ENCODE data around the gene UNC80. TPM values are rescaled to one million over a fixed set of nuclear protein-coding genes. Genes with fewer than 3 reads are reported as not detected.

The UNC80 gene
- total RNA-seq, 1 experiment from 2014 or later = not detected

- Histone ChIP-seq H3K4me2 (ENCODE audit: low read length) (no peak overlapping the region), H3K36me3 (ENCODE audit: low read depth, low read length) (no peaks in the 10 kb centered on the region), H3K9me2 (replicated peaks; ENCODE audit: low read length) (no peaks in the 10 kb centered on the region), H3K9me3 (ENCODE audit: low read length) (no peaks in the 10 kb centered on the region), H3K9ac (ENCODE audit: low read length) (no peak overlapping the region), H3K27me3 (ENCODE audit: low read length) (peaks cover 31% of the 10 kb centered on the region; the same call in 1 of the 2 replicates), H3K4me1 (ENCODE audit: insufficient read depth, low read length) (no peaks in the 10 kb centered on the region), H3F3A (ENCODE audit: low read length, unreplicated experiment) (no peaks in the 10 kb centered on the region), H4K20me1 (ENCODE audit: low read length) (no peaks in the 10 kb centered on the region), H3K27ac (ENCODE audit: low read length) (no peak overlapping the region), H2AFZ (ENCODE audit: low read length) (no peak overlapping the region), H3K4me3 (ENCODE audit: low read length) (no peak overlapping the region), H3K79me2 (ENCODE audit: low read length) (no peaks in the 10 kb centered on the region)
- no peak for TF ChIP-seq EZH2phosphoT487 (IDR thresholded peaks at IDR 0.05; ENCODE audit: borderline replicate concordance, low read length)
- no peak for TF ChIP-seq EZH2 (IDR thresholded peaks at IDR 0.05; ENCODE audit: low read length, unreplicated experiment)
- DNase-seq (no peak), ATAC-seq (no peak)
- POLR2A ChIA-PET (ENCODE audit: unreplicated experiment) = no interaction called here
- intact Hi-C loops (cut with micrococcal nuclease) = loop anchor here (1.0 to 2.0 kb wide), 3 partner anchors 218 to 422 kb away; no protein-coding TSS in a partner anchor
- no TSS peak for BruUV-seq (replicated peaks)
- CTCF ChIA-PET = no interaction called here
Observed at GRCh38 chr2:209976698-209977385, 205.2 kb downstream of the UNC80 start.

GRCh38 chr2:209977386-209978239 is 206.0 kb downstream of the UNC80 start:
- DNase-seq (peak; percentile 68), ATAC-seq (peak; percentile 46; the same call in 1 of the 2 replicates)
- TF ChIP-seq CTCF (conservative IDR thresholded peaks at IDR 0.05; ENCODE audit: low read depth, low read length) (peak; percentile 68), EZH2 (IDR thresholded peaks at IDR 0.05; ENCODE audit: low read length, unreplicated experiment) (no peak)
- Histone ChIP-seq H4K20me1 (ENCODE audit: low read length) (no peaks in the 10 kb centered on the region), H3K4me2 (ENCODE audit: low read length) (no peak overlapping the region), H3K9me3 (ENCODE audit: low read length) (no peaks in the 10 kb centered on the region), H3F3A (ENCODE audit: low read length, unreplicated experiment) (no peaks in the 10 kb centered on the region), H3K27ac (ENCODE audit: low read length) (no peak overlapping the region), H3K27me3 (ENCODE audit: low read length) (peaks cover 31% of the 10 kb centered on the region), H3K9me2 (replicated peaks; ENCODE audit: low read length) (no peaks in the 10 kb centered on the region), H3K79me2 (ENCODE audit: low read length) (no peaks in the 10 kb centered on the region), H3K36me3 (ENCODE audit: low read depth, low read length) (no peaks in the 10 kb centered on the region), H3K4me3 (ENCODE audit: low read length) (no peak overlapping the region), H2AFZ (ENCODE audit: low read length) (no peak overlapping the region), H3K9ac (ENCODE audit: low read length) (no peak overlapping the region), H3K4me1 (ENCODE audit: insufficient read depth, low read length) (no peaks in the 10 kb centered on the region)
- BruUV-seq (replicated peaks) = no TSS peak
- intact Hi-C loops (cut with micrococcal nuclease) = loop anchor here (1.0 to 2.0 kb wide), 3 partner anchors 218 to 421 kb away; no protein-coding TSS in a partner anchor
- ChIA-PET CTCF (no interaction called here), POLR2A (ENCODE audit: unreplicated experiment) (no interaction called here)

- intact Hi-C loops (cut with micrococcal nuclease) = no loop called here
Observed at GRCh38 chr2:209984291-209984690, 212.7 kb downstream of the UNC80 start.

More at GRCh38 chr2:209984291-209984690, 212.7 kb downstream of the UNC80 start:
- CTCF ChIA-PET = no interaction called here
- Histone ChIP-seq H3K79me2 (ENCODE audit: low read length) (no peaks in the 10 kb centered on the region), H3K9me2 (replicated peaks; ENCODE audit: low read length) (no peaks in the 10 kb centered on the region), H3K36me3 (ENCODE audit: low read depth, low read length) (no peaks in the 10 kb centered on the region), H3K4me1 (ENCODE audit: insufficient read depth, low read length) (no peaks in the 10 kb centered on the region), H3K9me3 (ENCODE audit: low read length) (no peaks in the 10 kb centered on the region), H3K4me2 (ENCODE audit: low read length) (no peak overlapping the region), H3F3A (ENCODE audit: low read length, unreplicated experiment) (no peaks in the 10 kb centered on the region), H3K4me3 (ENCODE audit: low read length) (no peak overlapping the region), H4K20me1 (ENCODE audit: low read length) (no peaks in the 10 kb centered on the region), H3K27ac (ENCODE audit: low read length) (no peak overlapping the region), H3K27me3 (ENCODE audit: low read length) (peaks cover 77% of the 10 kb centered on the region), H3K9ac (ENCODE audit: low read length) (no peak overlapping the region), H2AFZ (ENCODE audit: low read length) (no peak overlapping the region)
- no TSS peak for BruUV-seq (replicated peaks)
- TF ChIP-seq EZH2 (IDR thresholded peaks at IDR 0.05; ENCODE audit: low read length, unreplicated experiment) (no peak), EZH2phosphoT487 (IDR thresholded peaks at IDR 0.05; ENCODE audit: borderline replicate concordance, low read length) (no peak), CTCF (conservative IDR thresholded peaks at IDR 0.05; ENCODE audit: low read depth, low read length) (no peak)
- POLR2A ChIA-PET (ENCODE audit: unreplicated experiment) = no interaction called here
- ATAC-seq (no peak), DNase-seq (no peak)
